ENCODE measurements around the gene SLC52A3. TPM values are rescaled to one million over a fixed set of nuclear protein-coding genes. Genes with fewer than 3 reads are reported as not detected.

SLC52A3 gene
- polyA plus RNA-seq, 1 donor (not counting 4 experiments of a cell fraction or from before 2014, with no cell fraction given) = 0.84 TPM

- Histone ChIP-seq H3K9me3 (ENCODE audit: control insufficient read depth, low read depth, low read length) (no peaks in the 10 kb centered on the region), H3K27ac (ENCODE audit: control insufficient read depth, insufficient read depth, low read length) (no peak overlapping the region), H3K79me2 (ENCODE audit: control insufficient read depth, insufficient read depth, low read length) (no peaks in the 10 kb centered on the region), H3K9ac (ENCODE audit: control insufficient read depth, extremely low read depth, insufficient read depth, low read length) (no peak overlapping the region), H4K20me1 (ENCODE audit: control insufficient read depth, extremely low read depth, insufficient read depth, low read length) (no peaks in the 10 kb centered on the region), H3K9me1 (ENCODE audit: control insufficient read depth, extremely low read depth, insufficient read depth, low read length) (no peaks in the 10 kb centered on the region), H3K27me3 (ENCODE audit: control insufficient read depth, extremely low read depth, insufficient read depth, low read length) (peaks cover 44% of the 10 kb centered on the region), H3K4me3 (ENCODE audit: control insufficient read depth in 2 of 3, extremely low read depth in 1 of 3, insufficient read depth in 2 of 3, low read depth in 1 of 3, low read length in 3 of 3) (no peak overlapping the region), H3K36me3 (ENCODE audit: control insufficient read depth in 2 of 2, extremely low read depth in 1 of 2, insufficient read depth in 2 of 2, low read length in 2 of 2) (no peaks in the 10 kb centered on the region), H2AFZ (ENCODE audit: control insufficient read depth, low read length) (no peak overlapping the region), H3K4me2 (ENCODE audit: control insufficient read depth, extremely low read depth, insufficient read depth, low read depth, low read length) (no peak overlapping the region), H3K4me1 (ENCODE audit: control insufficient read depth, extremely low read depth, insufficient read depth, low read length) (no peaks in the 10 kb centered on the region)
- TF ChIP-seq EZH2 (IDR thresholded peaks at IDR 0.05; ENCODE audit: low read length) (no peak), CTCF (optimal IDR thresholded peaks at IDR 0.05 in 1 of 3, IDR thresholded peaks at IDR 0.05 in 1 of 3, conservative IDR thresholded peaks at IDR 0.05 in 1 of 3; ENCODE audit: extremely low read depth in 1 of 3, insufficient read depth in 2 of 3, low read length in 3 of 3) (no peak)
- FAIRE-seq (no peak), DNase-seq (ENCODE audit: low read depth, low spot score) (no peak)
- dilution Hi-C loops (cut with MboI; ENCODE audit: extremely low pct_ligation_motif_present, low sequenced_read_pairs) = no loop called here
Observed at GRCh38 chr20:723756-724155, 44.5 kb downstream of the SLC52A3 start.

- no peak for DNase-seq (ENCODE audit: low read depth, low spot score)
- Histone ChIP-seq H3K27ac (ENCODE audit: control insufficient read depth, insufficient read depth, low read length) (no peak overlapping the region), H3K9me3 (ENCODE audit: control insufficient read depth, low read depth, low read length) (no peaks in the 10 kb centered on the region), H3K79me2 (ENCODE audit: control insufficient read depth, insufficient read depth, low read length) (no peaks in the 10 kb centered on the region), H3K4me1 (ENCODE audit: control insufficient read depth, extremely low read depth, insufficient read depth, low read length) (no peaks in the 10 kb centered on the region), H3K4me3 (ENCODE audit: control insufficient read depth in 2 of 3, extremely low read depth in 1 of 3, insufficient read depth in 2 of 3, low read depth in 1 of 3, low read length in 3 of 3) (no peak overlapping the region), H2AFZ (ENCODE audit: control insufficient read depth, low read length) (no peak overlapping the region), H3K9ac (ENCODE audit: control insufficient read depth, extremely low read depth, insufficient read depth, low read length) (no peak overlapping the region), H4K20me1 (ENCODE audit: control insufficient read depth, extremely low read depth, insufficient read depth, low read length) (no peaks in the 10 kb centered on the region), H3K36me3 (ENCODE audit: control insufficient read depth in 2 of 2, extremely low read depth in 1 of 2, insufficient read depth in 2 of 2, low read length in 2 of 2) (no peaks in the 10 kb centered on the region), H3K9me1 (ENCODE audit: control insufficient read depth, extremely low read depth, insufficient read depth, low read length) (no peaks in the 10 kb centered on the region), H3K4me2 (ENCODE audit: control insufficient read depth, extremely low read depth, insufficient read depth, low read depth, low read length) (no peak overlapping the region), H3K27me3 (ENCODE audit: control insufficient read depth, extremely low read depth, insufficient read depth, low read length) (peaks cover 42% of the 10 kb centered on the region)
- dilution Hi-C loops (cut with MboI; ENCODE audit: extremely low pct_ligation_motif_present, low sequenced_read_pairs) = no loop called here
- no peak for TF ChIP-seq EZH2 (IDR thresholded peaks at IDR 0.05; ENCODE audit: low read length)
- no peak for TF ChIP-seq CTCF (optimal IDR thresholded peaks at IDR 0.05 in 1 of 3, IDR thresholded peaks at IDR 0.05 in 1 of 3, conservative IDR thresholded peaks at IDR 0.05 in 1 of 3; ENCODE audit: extremely low read depth in 1 of 3, insufficient read depth in 2 of 3, low read length in 3 of 3)
- no peak for FAIRE-seq
Observed at GRCh38 chr20:722822-723644, 45.3 kb downstream of the SLC52A3 start.
